K562 (cell line): ENCODE measurements around the gene ZNF799. TPM values are rescaled to one million over a fixed set of nuclear protein-coding genes. Genes with fewer than 3 reads are reported as not detected.
A peak's percentile ranks its signal among the peaks of the same experiment; 100 is the strongest.

Experiments
- EGR1 ChIP-seq: fragments of 450-650 bp; conservative IDR thresholded peaks from 2 replicates; pipeline ENCODE4 v1.6.1; 2017; ENCODE audit warnings: mild to moderate bottlenecking
- FOS ChIP-seq: IDR thresholded peaks from 3 replicates; pipeline ENCODE4 v1.6.1; 2011; ENCODE audit not compliant: insufficient read length; ENCODE audit errors: extremely low read depth
- HES1 ChIP-seq: fragments of 450-650 bp; IDR thresholded peaks from 2 replicates; pipeline ENCODE4 v1.6.1; 2016; ENCODE audit warnings: low read depth, mild to moderate bottlenecking, moderate library complexity
- MXI1 ChIP-seq: IDR thresholded peaks from 2 replicates; pipeline ENCODE4 v1.6.1; 2011; ENCODE audit warnings: low read depth, mild to moderate bottlenecking, improper control_type of control experiment, low read length
- NR3C1 ChIP-seq: sonication (generic); formaldehyde crosslinking; IDR thresholded peaks from 2 replicates; pipeline ENCODE4 v1.8.1; 2022; ENCODE audit warnings: missing genetic modification reagents
- RBBP5 ChIP-seq: fragments of 200-600 bp; sonication (generic); IDR thresholded peaks from 2 replicates; pipeline ENCODE4 v1.6.1; 2012; ENCODE audit warnings: borderline replicate concordance, mild to moderate bottlenecking, low read length, control low read depth, inconsistent platforms; ENCODE audit not compliant: insufficient read depth, poor library complexity, severe bottlenecking
- REST ChIP-seq, 2 experiments: fragments of 450-650 bp; formaldehyde crosslinking in 1 of 2; IDR thresholded peaks; 2 replicates each; pipeline versions ENCODE4 v1.4.0 to v1.6.1; 2014 to 2020; ENCODE audit warnings: mild to moderate bottlenecking in 2 of 2, borderline replicate concordance in 1 of 2, low read depth in 1 of 2
- THAP12 ChIP-seq: fragments of 250-450 bp; sonication (Bioruptor Pico); IDR thresholded peaks from 2 replicates; pipeline ENCODE4 v1.9.0; 2021; ENCODE audit warnings: mild to moderate bottlenecking, inconsistent platforms
- polyA plus RNA-seq, 8 experiments: library from polyadenylated mRNA; depleted of rRNA in 4 of 8; stranded (reverse) in 5 of 8; unstranded in 3 of 8; fragments of >200 nt; fragmentation: Nextera tagmentation in 2 of 8; fragmentation: Illumina TruSeq in 1 of 8; extraction: Ambion mirVana in 2 of 8; extraction: Trizol in 1 of 8; gene quantifications; 2 replicates each; pipeline versions ENCODE4 v1.2.1 to v1.2.3, GENCODE V29; 2011 to 2014; ENCODE audit warnings: inconsistent platforms in 1 of 8, missing spikeins in 1 of 8
- total RNA-seq, 7 experiments: library from RNA; depleted of rRNA in 6 of 7; stranded (reverse); fragments of >200 nt in 6 of 7; fragmentation: Illumina TruSeq in 2 of 7; extraction: Trizol in 2 of 7; gene quantifications; 2 replicates each; pipeline versions ENCODE4 v1.2.1 to v1.2.3, GENCODE V29; 2011 to 2021; ENCODE audit warnings: low replicate concordance in 1 of 7
- TF ChIP-seq, protein P1 (sequence below): conservative IDR thresholded peaks from 2 replicates; pipeline ENCODE4 v1.6.1; 2011; ENCODE audit warnings: low read depth, mild to moderate bottlenecking, low read length; ENCODE audit not compliant: control insufficient read depth

ZNF799 gene
- total and polyA plus RNA-seq, 9 of the 15 experiments (the other 6 are each of a cell fraction or from before 2014, with no cell fraction given) = 0.63 to 5.5 (median 2.9) TPM

- 0 out of 2 replicates have a peak, but pooled peaks have one; percentile 9 for TF ChIP-seq REST (IDR thresholded peaks at IDR 0.05; ENCODE audit: borderline replicate concordance)
- no peak for TF ChIP-seq REST (CRISPR knock-in tag; IDR thresholded peaks at IDR 0.05; ENCODE audit: low read depth)
- peak; percentile 10; the same call in 1 of the 2 replicates for TF ChIP-seq THAP12
- TF ChIP-seq EGR1 = peak; percentile 66
- 0 out of 2 replicates have a peak, but pooled peaks have one; percentile 51 for TF ChIP-seq NR3C1 (CRISPR knock-in tag)
- TF ChIP-seq, protein P1, sequence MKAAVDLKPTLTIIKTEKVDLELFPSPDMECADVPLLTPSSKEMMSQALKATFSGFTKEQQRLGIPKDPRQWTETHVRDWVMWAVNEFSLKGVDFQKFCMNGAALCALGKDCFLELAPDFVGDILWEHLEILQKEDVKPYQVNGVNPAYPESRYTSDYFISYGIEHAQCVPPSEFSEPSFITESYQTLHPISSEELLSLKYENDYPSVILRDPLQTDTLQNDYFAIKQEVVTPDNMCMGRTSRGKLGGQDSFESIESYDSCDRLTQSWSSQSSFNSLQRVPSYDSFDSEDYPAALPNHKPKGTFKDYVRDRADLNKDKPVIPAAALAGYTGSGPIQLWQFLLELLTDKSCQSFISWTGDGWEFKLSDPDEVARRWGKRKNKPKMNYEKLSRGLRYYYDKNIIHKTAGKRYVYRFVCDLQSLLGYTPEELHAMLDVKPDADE = no peak
- peak; percentile 73 for TF ChIP-seq RBBP5
- 0 out of 2 replicates have a peak, but pooled peaks have one; percentile 35 for TF ChIP-seq HES1
- TF ChIP-seq FOS = peak; percentile 35
- 0 out of 2 replicates have a peak, but pooled peaks have one; percentile 37 for TF ChIP-seq MXI1
Measured at GRCh38 chr19:12400633-12401502, at the start of gene ZNF799 (continued).
